SK-MEL-5 (cell line): ENCODE results near the gene PPP1R14C. TPM values are rescaled to one million over a fixed set of nuclear protein-coding genes. Genes with fewer than 3 reads are reported as not detected.
A peak's percentile ranks its signal among the peaks of the same experiment; 100 is the strongest.
"Not testable (repeated sequence)": the region's sequence is repeated elsewhere in the genome, so short reads cannot be mapped to it uniquely, and the experiment has no call there.

Source experiments
- DNase-seq: peaks from one replicate; pipeline ENCODE4 v3.0.0-alpha.2; 2016; ENCODE audit warnings: low read depth, low spot score
- in situ Hi-C: cut with HindIII; loops from 2 replicates; pipeline ENCODE4 v1.10.0; 2016; ENCODE audit warnings: low sequenced_read_pairs, high pct_unique_total_duplicates, low pct_unique_long_range_greater_than_20kb
- total RNA-seq: library from RNA; depleted of rRNA; stranded (reverse); fragments of >200 nt; shearing (Covaris generic); gene quantifications from 2 replicates; pipeline ENCODE4 v1.2.3, GENCODE V29; 2014

The PPP1R14C gene
- total RNA-seq, 1 experiment from 2014 or later, result 0.11 TPM

- in situ Hi-C loops, result no loop called here
- no peak for DNase-seq
Measured at GRCh38 chr6:150227281-150227680, 84.4 kb downstream of the PPP1R14C start.

- in situ Hi-C loops, result no loop called here
- DNase-seq, result no peak
Measured at GRCh38 chr6:150228072-150228733, 85.4 kb downstream of the PPP1R14C start.

GRCh38 chr6:150229436-150230163, 86.8 kb downstream of the PPP1R14C start:
- in situ Hi-C loops, result no loop called here
- DNase-seq, result no peak

- in situ Hi-C loops, result no loop called here
- DNase-seq, result no peak
Measured at GRCh38 chr6:150230164-150230561, 87.3 kb downstream of the PPP1R14C start.

- in situ Hi-C loops, result no loop called here
- DNase-seq, result no peak
Measured at GRCh38 chr6:150230832-150231524, 88.1 kb downstream of the PPP1R14C start.

GRCh38 chr6:150231525-150231850, 88.6 kb downstream of the PPP1R14C start:
- in situ Hi-C loops, result no loop called here
- no peak for DNase-seq

- DNase-seq, result no peak
- in situ Hi-C loops, result no loop called here
Measured at GRCh38 chr6:150233843-150234269, 91.0 kb downstream of the PPP1R14C start.

GRCh38 chr6:150235218-150235617, 92.4 kb downstream of the PPP1R14C start:
- in situ Hi-C loops, result no loop called here
- no peak for DNase-seq

GRCh38 chr6:150236114-150236513, 93.3 kb downstream of the PPP1R14C start:
- no peak for DNase-seq
- in situ Hi-C loops, result no loop called here

- DNase-seq, result no peak
- in situ Hi-C loops, result no loop called here
Measured at GRCh38 chr6:150236544-150236943, 93.7 kb downstream of the PPP1R14C start.

GRCh38 chr6:150237626-150238025, 94.8 kb downstream of the PPP1R14C start:
- in situ Hi-C loops, result no loop called here
- DNase-seq, result no peak

GRCh38 chr6:150238336-150238741, 95.5 kb downstream of the PPP1R14C start:
- DNase-seq, result peak; percentile 12
- in situ Hi-C loops, result no loop called here

GRCh38 chr6:150238846-150239407, 96.1 kb downstream of the PPP1R14C start:
- DNase-seq, result no peak
- in situ Hi-C loops, result no loop called here

GRCh38 chr6:150241756-150242155, 98.9 kb downstream of the PPP1R14C start:
- in situ Hi-C loops, DNase-seq: not testable (repeated sequence)

GRCh38 chr6:150243620-150244314, 100.9 kb downstream of the PPP1R14C start:
- in situ Hi-C loops, result no loop called here
- no peak for DNase-seq

GRCh38 chr6:150245148-150245935, 102.5 kb downstream of the PPP1R14C start:
- in situ Hi-C loops, result no loop called here
- DNase-seq, result no peak

GRCh38 chr6:150247803-150248202, 105.0 kb downstream of the PPP1R14C start:
- DNase-seq, result no peak

More at GRCh38 chr6:150247803-150248202, 105.0 kb downstream of the PPP1R14C start:
- in situ Hi-C loops, result no loop called here
